HEK293T (cell line): ENCODE results near the gene RNF103.

ENCODE experiments used
- ELF4 ChIP-seq: fragments of 450-650 bp; IDR thresholded peaks from 2 replicates; pipeline ENCODE4 v1.6.1; 2017; ENCODE audit warnings: antibody characterized with exemption
- FOXA1 ChIP-seq: fragments of 450-650 bp; IDR thresholded peaks from 2 replicates; pipeline ENCODE4 v1.6.1; 2016; ENCODE audit warnings: mild to moderate bottlenecking
- FOXK2 ChIP-seq: fragments of 450-650 bp; IDR thresholded peaks from 2 replicates; pipeline ENCODE4 v1.6.1; 2016; ENCODE audit warnings: mild to moderate bottlenecking
- FOXM1 ChIP-seq: fragments of 450-650 bp; IDR thresholded peaks from 2 replicates; pipeline ENCODE4 v1.6.1; 2017; ENCODE audit warnings: mild to moderate bottlenecking, borderline replicate concordance
- HDGF ChIP-seq: fragments of 450-650 bp; IDR thresholded peaks from 2 replicates; pipeline ENCODE4 v1.6.1; 2017; ENCODE audit warnings: antibody characterized with exemption, borderline replicate concordance
- L3MBTL2 ChIP-seq: fragments of 450-650 bp; conservative IDR thresholded peaks from 2 replicates; pipeline ENCODE4 v1.6.1; 2016; ENCODE audit warnings: mild to moderate bottlenecking
- SP1 ChIP-seq: fragments of 450-650 bp; IDR thresholded peaks from 2 replicates; pipeline ENCODE4 v1.6.1; 2017
- TARDBP ChIP-seq: fragments of 450-650 bp; IDR thresholded peaks from 2 replicates; pipeline ENCODE4 v1.6.1; 2016
- ZNF384 ChIP-seq: fragments of 450-650 bp; IDR thresholded peaks from 2 replicates; pipeline ENCODE4 v1.6.1; 2016
- TF ChIP-seq, protein P1 (sequence below): fragments of 450-650 bp; IDR thresholded peaks from 2 replicates; pipeline ENCODE4 v1.6.1; 2016

DNA sequence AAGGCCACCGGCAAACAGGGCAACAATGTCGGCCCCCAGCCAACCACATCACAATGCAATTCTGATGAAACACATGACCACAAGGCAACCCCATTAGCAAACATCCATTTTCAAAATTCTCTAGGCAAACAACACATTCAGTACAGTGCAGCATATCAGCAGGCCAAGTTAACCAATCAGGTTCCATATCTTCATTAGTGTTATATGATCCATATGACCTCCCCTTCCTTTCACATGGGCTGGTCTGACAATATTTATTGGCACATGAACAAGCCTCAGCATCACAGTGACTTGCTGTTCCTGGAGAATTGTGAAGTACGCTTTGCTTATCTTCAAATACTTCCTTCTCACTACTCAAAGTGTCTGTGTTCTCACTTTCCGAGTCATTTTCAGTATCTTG lies 19.8 kb downstream of the RNF103 start:
- TF ChIP-seq FOXM1 (no peak), FOXK2 (no peak), ELF4 (no peak), TARDBP (no peak), FOXA1 (no peak), ZNF384 (no peak), L3MBTL2 (no peak), SP1 (no peak), HDGF (no peak)
- TF ChIP-seq, protein P1, sequence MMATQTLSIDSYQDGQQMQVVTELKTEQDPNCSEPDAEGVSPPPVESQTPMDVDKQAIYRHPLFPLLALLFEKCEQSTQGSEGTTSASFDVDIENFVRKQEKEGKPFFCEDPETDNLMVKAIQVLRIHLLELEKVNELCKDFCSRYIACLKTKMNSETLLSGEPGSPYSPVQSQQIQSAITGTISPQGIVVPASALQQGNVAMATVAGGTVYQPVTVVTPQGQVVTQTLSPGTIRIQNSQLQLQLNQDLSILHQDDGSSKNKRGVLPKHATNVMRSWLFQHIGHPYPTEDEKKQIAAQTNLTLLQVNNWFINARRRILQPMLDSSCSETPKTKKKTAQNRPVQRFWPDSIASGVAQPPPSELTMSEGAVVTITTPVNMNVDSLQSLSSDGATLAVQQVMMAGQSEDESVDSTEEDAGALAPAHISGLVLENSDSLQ = no peak
